Neural progenitor cell (in vitro differentiated cells): ENCODE measurements around the gene MANSC4.

Experiments used
- CTCF ChIP-seq: fragments of 200-600 bp; sonication (generic); IDR thresholded peaks from 2 replicates; pipeline ENCODE4 v1.5.1; 2017; ENCODE audit warnings: antibody characterized with exemption, mild to moderate bottlenecking
- EZH2 ChIP-seq: fragments of 200-600 bp; sonication (generic); IDR thresholded peaks from 2 replicates; pipeline ENCODE4 v1.6.1; 2017; ENCODE audit warnings: antibody characterized with exemption, mild to moderate bottlenecking, moderate library complexity
- EZH2phosphoT487 ChIP-seq: fragments of 200-600 bp; sonication (generic); IDR thresholded peaks from 2 replicates; pipeline ENCODE4 v1.6.1; 2017; ENCODE audit warnings: antibody characterized with exemption

GRCh38 chr12:27810756-27811155, 30.7 kb upstream of the MANSC4 start:
- no peak for TF ChIP-seq CTCF
- no peak for TF ChIP-seq EZH2phosphoT487
- no peak for TF ChIP-seq EZH2
